GM12878 (cell line): ENCODE data around the gene TDRD9.

Experiments
- ATF7 ChIP-seq: fragments of 450-650 bp; IDR thresholded peaks from 2 replicates; pipeline ENCODE4 v1.6.1; 2016; ENCODE audit warnings: low read depth, mild to moderate bottlenecking
- BACH1 ChIP-seq: fragments of 450-650 bp; IDR thresholded peaks from 2 replicates; pipeline ENCODE4 v1.6.1; 2017; ENCODE audit warnings: mild to moderate bottlenecking, borderline replicate concordance
- BCL3 ChIP-seq: IDR thresholded peaks from 2 replicates; pipeline ENCODE4 v1.6.1; 2011; ENCODE audit warnings: borderline replicate concordance, low read depth, mild to moderate bottlenecking, moderate library complexity, low read length; ENCODE audit not compliant: insufficient read depth, poor library complexity, severe bottlenecking
- CEBPB ChIP-seq, 2 experiments: fragments of 150-350 bp in 1 of 2; IDR thresholded peaks; 2 replicates each; pipeline ENCODE4 v1.6.1; 2012 to 2014; ENCODE audit warnings: low read depth in 2 of 2, low read length in 2 of 2, borderline replicate concordance in 1 of 2, inconsistent platforms in 1 of 2
- CTCF ChIP-seq, 3 experiments: IDR thresholded peaks in 2 of 3; conservative IDR thresholded peaks in 1 of 3; 2 replicates each; pipeline ENCODE4 v1.5.1; 2011; ENCODE audit warnings: low read depth in 3 of 3, low read length in 3 of 3, mild to moderate bottlenecking in 3 of 3, control low read depth in 2 of 3, moderate library complexity in 2 of 3, inconsistent platforms in 1 of 3, mixed read lengths in 1 of 3; ENCODE audit not compliant: control insufficient read depth in 2 of 3, insufficient read depth in 1 of 3; ENCODE audit errors: extremely low read depth in 1 of 3
- EZH2 ChIP-seq: IDR thresholded peaks from 2 replicates; pipeline ENCODE4 v1.6.1; 2012; ENCODE audit warnings: low read depth, mild to moderate bottlenecking, control low read depth, inconsistent platforms, low read length, borderline replicate concordance; ENCODE audit not compliant: control insufficient read depth
- HCFC1 ChIP-seq: fragments of 150-350 bp; IDR thresholded peaks from 2 replicates; pipeline ENCODE4 v1.6.1; 2014; ENCODE audit warnings: low read length
- PKNOX1 ChIP-seq: fragments of 450-650 bp; IDR thresholded peaks from 2 replicates; pipeline ENCODE4 v1.6.1; 2016; ENCODE audit warnings: mild to moderate bottlenecking
- PRDM15 ChIP-seq: fragments of 450-650 bp; formaldehyde crosslinking; IDR thresholded peaks from 2 replicates; pipeline ENCODE4 v1.4.0; 2020; ENCODE audit warnings: mild to moderate bottlenecking, moderate library complexity
- RFX5 ChIP-seq: IDR thresholded peaks from 2 replicates; pipeline ENCODE4 v1.6.1; 2011; ENCODE audit warnings: low read depth, low read length, improper control_type of control experiment
- SP1 ChIP-seq: IDR thresholded peaks from one replicate; pipeline ENCODE4 v1.6.1; 2011; ENCODE audit warnings: low read depth, low read length
- ZNF622 ChIP-seq: fragments of 450-650 bp; IDR thresholded peaks from 2 replicates; pipeline ENCODE4 v1.6.1; 2017; ENCODE audit warnings: mild to moderate bottlenecking, inconsistent platforms

- TF ChIP-seq CTCF (IDR thresholded peaks at IDR 0.05 in 2 of 3, conservative IDR thresholded peaks at IDR 0.05 in 1 of 3; ENCODE audit: control insufficient read depth in 2 of 3, extremely low read depth in 1 of 3, insufficient read depth in 1 of 3, low read depth in 3 of 3, low read length in 3 of 3) (no peak), BACH1 (no peak), HCFC1 (no peak), SP1 (no peak), PRDM15 (no peak), EZH2 (no peak), PKNOX1 (no peak), ATF7 (no peak), BCL3 (no peak), ZNF622 (no peak), CEBPB (IDR thresholded peaks at IDR 0.05; ENCODE audit: borderline replicate concordance in 1 of 2, low read depth in 2 of 2, low read length in 2 of 2) (no peak), RFX5 (no peak)
Measured at GRCh38 chr14:103897075-103897947, 30.9 kb upstream of the TDRD9 start.
